AG04449 (cell line): ENCODE measurements around the gene ZNF628.

Source experiments
- CTCF ChIA-PET: fragments of 350-600 bp; formaldehyde crosslinking; extraction: SDS; loops from one replicate; lab custom pipeline; 2021; ENCODE audit warnings: antibody characterized with exemption; lab: Yijun Ruan, JAX
- POLR2A ChIA-PET: fragments of 400-600, 350-600 bp; formaldehyde crosslinking; extraction: SDS; loops from one replicate; lab custom pipeline; 2020; ENCODE audit warnings: antibody characterized with exemption, inconsistent platforms; lab: Yijun Ruan, JAX
- DNase-seq: peaks from one replicate; pipeline ENCODE4 v3.0.0-alpha.2; 2010; ENCODE audit warnings: low read depth, low spot score
- H3K4me3 ChIP-seq: 2 replicates; pipeline ENCODE4 v1.5.1; 2011; ENCODE audit warnings: low read depth, mild to moderate bottlenecking, control low read depth, low read length
- TF ChIP-seq, protein P1 (sequence below): IDR thresholded peaks from one replicate; pipeline ENCODE4 v1.5.1; 2011; ENCODE audit warnings: mild to moderate bottlenecking, moderate library complexity, low read length, control low read depth, inconsistent platforms; ENCODE audit not compliant: insufficient read depth; ENCODE audit errors: missing control alignments

Gene ZNF628

DNA sequence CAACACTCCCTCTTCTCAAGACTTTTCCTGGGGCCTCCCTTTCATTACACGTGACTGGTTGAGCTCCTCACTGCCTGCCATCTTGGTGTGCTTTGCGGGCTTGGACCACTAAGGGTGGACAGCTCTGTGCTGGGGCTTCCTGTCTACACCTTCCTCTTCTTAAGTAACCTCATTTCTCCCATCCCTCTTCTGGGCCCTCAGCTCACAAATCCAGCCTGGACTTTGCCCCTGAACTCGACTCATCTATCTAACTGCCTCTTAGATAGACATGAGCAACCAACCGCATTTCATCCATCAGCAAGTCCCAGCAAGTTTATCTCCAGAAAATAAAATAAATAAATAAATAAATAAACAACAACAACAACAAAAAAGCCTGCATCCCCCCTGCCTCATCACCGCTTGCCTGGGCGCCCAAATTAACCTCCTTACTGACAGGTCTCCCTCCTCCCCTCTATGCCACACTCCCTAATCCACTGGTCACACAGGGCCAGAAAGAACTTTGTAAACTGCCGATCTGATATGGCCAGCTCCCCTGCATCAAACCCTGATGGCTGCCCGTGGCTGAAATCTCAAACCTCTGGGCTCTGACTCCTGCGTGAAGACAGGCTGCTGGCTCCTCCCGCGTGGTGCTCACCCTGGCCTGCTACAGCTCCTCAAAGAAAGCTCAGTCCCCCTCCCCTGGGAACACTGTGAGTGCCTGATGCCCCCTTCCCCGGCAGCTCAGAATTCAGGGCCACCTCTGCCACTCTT is 22.7 kb upstream of the ZNF628 start:
- DNase-seq = no peak
- no peak overlapping the region for H3K4me3 ChIP-seq
- ChIA-PET POLR2A (interaction anchor here (1.2 kb wide), 1 partner anchor 23 kb away, joined by 3 read pairs; the partner anchor contains the start of gene ZNF628), CTCF (interaction anchor here (0.8 to 3.0 kb wide), 14 partner anchors 10 to 365 kb away, joined by 3 to 24 read pairs (median 5); partner anchors contain the start of genes SHISA7 and ZNF628)
- TF ChIP-seq, protein P1, sequence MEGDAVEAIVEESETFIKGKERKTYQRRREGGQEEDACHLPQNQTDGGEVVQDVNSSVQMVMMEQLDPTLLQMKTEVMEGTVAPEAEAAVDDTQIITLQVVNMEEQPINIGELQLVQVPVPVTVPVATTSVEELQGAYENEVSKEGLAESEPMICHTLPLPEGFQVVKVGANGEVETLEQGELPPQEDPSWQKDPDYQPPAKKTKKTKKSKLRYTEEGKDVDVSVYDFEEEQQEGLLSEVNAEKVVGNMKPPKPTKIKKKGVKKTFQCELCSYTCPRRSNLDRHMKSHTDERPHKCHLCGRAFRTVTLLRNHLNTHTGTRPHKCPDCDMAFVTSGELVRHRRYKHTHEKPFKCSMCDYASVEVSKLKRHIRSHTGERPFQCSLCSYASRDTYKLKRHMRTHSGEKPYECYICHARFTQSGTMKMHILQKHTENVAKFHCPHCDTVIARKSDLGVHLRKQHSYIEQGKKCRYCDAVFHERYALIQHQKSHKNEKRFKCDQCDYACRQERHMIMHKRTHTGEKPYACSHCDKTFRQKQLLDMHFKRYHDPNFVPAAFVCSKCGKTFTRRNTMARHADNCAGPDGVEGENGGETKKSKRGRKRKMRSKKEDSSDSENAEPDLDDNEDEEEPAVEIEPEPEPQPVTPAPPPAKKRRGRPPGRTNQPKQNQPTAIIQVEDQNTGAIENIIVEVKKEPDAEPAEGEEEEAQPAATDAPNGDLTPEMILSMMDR = no peak

DNA sequence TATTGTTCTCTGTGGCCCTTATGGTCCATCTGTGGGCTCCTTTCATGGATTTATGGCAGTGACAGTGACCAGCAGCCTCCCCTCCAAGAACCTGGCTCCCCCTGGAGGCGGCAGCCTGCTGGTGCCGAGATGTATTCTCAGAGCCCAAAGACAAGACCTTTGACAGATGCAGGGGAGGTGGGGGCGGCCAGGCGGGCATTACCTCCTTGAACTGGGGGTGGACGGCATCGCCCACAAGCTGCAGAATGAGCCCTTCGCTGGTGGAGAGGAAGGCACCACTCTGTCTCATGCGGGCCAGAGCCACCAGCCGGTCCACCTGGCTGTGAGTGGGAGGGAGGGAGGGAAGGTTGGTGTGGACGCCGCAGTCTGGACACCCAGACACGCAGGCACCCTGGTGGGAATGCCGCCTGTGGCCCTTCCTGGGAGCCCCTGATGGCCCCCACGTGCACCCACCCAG is 21.6 kb upstream of the ZNF628 start:
- no peak for DNase-seq
- H3K4me3 ChIP-seq = no peak overlapping the region
- TF ChIP-seq, protein P1 = peak; percentile 77
- ChIA-PET CTCF (interaction anchor here (1.7 to 3.0 kb wide), 4 partner anchors 12 to 314 kb away, joined by 5 to 24 read pairs (median 14); no protein-coding TSS in a partner anchor), POLR2A (no interaction called here)

DNA sequence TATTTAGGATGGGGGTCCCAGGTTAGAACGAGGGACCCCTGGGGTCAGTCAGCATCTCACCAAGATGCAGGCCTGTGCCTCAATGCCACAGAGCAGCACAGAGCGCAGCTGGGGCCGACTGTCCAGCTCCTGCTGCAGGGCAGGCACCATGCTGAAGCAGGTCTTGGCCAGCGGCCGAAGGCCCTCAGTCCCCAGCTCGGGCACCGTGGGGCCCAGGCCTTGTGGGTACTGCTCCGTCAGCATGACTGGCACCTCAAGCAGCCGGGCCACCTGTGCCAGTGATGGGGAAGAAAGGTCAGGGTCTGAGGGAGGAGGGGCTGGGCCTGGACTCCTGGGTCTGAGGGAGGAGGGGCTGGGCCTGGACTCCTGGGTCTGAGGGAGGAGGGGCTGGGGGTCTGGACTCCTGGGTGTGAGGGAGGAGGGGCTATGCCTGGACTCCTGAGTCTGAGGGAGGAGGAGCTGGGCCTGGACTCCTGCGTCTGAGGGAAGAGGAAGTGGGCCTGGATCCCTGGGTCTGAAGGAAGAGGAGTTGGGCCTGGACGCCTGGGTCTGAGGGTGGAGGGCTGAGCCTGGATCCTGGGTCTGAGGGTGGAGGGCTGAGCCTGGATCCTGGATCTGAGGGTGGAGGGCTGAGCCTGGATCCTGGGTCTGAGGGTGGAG is 20.7 kb upstream of the ZNF628 start:
- POLR2A ChIA-PET = no interaction called here
- no peak for DNase-seq
- H3K4me3 ChIP-seq = no peak overlapping the region
- TF ChIP-seq, protein P1 = no peak
- CTCF ChIA-PET = interaction anchor here (0.8 to 1.3 kb wide), 2 partner anchors 38 to 48 kb away, joined by 3 read pairs; no protein-coding TSS in a partner anchor

DNA sequence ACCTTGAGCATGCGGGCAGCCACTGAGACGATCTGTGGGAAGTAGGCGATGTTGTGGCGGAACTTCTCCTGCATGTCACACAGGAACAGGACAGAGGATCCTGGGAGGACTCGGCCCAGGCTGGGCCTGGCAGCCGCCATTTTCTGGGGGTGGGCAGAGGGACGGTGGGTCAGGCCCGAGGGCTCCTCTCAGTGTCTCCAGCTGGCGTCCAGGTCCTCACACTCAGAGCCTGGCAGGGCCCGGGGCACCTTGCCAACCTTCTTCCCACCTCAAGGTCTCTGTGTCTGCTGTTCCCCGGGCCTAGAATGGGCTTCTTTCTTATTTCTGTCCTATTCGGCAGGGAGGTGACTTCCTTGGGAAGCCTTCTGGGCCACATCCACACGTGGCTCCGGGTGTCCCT is 20.1 kb upstream of the ZNF628 start:
- TF ChIP-seq, protein P1 = no peak
- no peak overlapping the region for H3K4me3 ChIP-seq
- POLR2A ChIA-PET = no interaction called here
- DNase-seq = no peak
- CTCF ChIA-PET = interaction anchor here (0.8 to 1.3 kb wide), 2 partner anchors 38 to 48 kb away, joined by 3 read pairs; no protein-coding TSS in a partner anchor

DNA sequence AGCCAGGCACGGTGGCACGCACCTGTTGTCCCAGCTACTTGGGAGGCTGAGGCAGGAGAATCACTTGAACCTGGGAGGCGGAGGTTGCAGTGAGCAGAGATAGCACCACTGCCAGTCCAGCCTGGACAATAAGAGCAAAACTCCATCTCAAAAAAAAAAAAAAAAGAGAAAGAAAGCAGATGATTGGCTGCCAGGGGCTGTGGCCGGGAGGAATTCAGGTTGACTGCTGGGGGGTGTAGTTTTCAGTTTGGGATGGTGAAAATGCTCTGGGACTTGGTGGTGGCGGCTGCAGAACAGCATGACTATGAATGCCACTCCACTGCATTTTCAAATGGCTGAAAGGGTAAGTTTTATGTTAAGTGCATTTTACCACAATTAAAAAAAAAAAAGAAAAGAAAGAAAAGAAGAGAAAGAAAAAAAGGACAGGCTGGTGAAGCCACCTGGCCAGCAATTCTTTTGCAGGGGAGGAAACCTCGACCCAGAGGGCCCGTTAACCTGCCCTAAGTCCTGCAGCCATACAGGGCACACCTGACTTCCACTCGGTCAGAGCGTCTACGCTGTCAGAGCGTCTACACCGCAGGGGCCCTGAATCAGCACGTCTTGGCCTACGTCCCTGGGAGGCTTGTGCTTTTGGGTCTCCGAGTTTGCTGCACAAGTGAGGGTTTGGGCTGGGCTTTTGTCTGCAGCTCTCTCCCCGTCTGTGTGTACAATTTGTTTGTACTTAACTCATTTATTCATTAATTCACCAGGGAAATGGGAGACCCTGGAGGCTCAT is 18.5 kb upstream of the ZNF628 start:
- H3K4me3 ChIP-seq = no peak overlapping the region
- ChIA-PET POLR2A (no interaction called here), CTCF (interaction anchor here (1.2 to 3.4 kb wide), 3 partner anchors 10 to 157 kb away, joined by 3 to 30 read pairs (median 25); no protein-coding TSS in a partner anchor)
- TF ChIP-seq, protein P1 = no peak
- no peak for DNase-seq
